Activated CD4-positive, alpha-beta T cell treated with anti-CD3 and anti-CD28 coated beads for 1 hour (primary cell): ENCODE measurements around the gene SLC11A1.

ENCODE experiments used
- DNase-seq: peaks from one replicate; pipeline ENCODE4 v3.0.0-alpha.2; 2020

Gene SLC11A1

DNA sequence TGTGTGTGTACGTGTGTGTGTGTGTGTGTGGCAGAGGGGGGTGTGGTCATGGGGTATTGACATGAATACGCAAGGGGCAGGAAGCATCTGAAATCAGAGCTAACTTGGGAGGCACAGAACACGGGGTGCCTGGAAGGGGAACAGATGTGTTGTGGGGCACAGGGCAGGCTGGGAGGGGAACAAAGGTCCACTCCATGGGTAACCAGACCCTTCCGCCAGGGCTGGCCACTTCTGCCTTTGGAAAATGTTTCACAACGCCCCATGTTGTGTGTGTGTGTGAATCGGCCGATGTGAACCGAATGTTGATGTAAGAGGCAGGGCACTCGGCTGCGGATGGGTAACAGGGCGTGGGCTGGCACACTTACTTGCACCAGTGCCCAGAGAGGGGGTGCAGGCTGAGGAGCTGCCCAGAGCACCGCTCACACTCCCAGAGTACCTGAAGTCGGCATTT is at the start of gene SLC11A1:
Gene SLC11A1, plus strand, starts transcription at position 358 of the 451 bp plus-strand sequence. CDS start 96 bp downstream, outside the sequence.
- no peak for DNase-seq

- no peak for DNase-seq
These were observed 49.8 kb upstream of the SLC11A1 start for GRCh38 chr2:218332288-218332687.

DNA sequence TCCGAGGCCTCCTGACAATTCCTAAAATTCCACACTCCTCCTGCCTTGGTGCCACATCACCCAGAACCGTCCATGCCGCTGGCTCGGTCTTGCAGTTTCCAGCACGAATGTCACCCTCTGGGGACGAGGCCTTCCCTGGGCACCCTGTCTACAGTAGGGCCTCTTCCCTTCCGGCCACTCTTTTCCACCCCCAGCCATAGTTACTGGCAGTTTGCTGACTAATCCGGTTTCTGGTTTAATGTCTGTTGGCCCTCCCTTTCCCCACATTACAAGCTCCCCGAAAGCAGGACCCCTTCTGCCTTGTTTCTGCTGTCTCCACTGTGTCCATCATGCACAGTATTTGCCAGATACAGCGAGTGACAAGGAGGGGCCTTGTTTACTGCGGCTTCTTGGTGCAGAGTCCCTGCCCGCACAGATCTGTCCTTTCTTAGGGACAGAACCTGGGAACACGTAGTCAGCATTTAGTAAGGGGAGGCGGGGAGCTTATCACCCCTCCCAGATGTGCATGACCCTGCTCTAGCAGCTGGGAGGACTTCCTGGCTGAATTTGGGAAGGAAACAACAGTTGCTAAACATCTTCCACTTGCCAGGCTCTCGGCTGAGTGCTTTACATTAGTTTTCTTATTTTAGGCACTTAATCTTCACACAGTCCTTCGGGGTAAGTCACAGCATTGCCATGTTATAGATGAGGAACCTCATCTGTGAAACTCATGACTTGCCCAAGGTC is 49.0 kb upstream of the SLC11A1 start:
- DNase-seq: no peak

GRCh38 chr2:218334531-218334930 is 47.5 kb upstream of the SLC11A1 start:
- no peak for DNase-seq

DNA sequence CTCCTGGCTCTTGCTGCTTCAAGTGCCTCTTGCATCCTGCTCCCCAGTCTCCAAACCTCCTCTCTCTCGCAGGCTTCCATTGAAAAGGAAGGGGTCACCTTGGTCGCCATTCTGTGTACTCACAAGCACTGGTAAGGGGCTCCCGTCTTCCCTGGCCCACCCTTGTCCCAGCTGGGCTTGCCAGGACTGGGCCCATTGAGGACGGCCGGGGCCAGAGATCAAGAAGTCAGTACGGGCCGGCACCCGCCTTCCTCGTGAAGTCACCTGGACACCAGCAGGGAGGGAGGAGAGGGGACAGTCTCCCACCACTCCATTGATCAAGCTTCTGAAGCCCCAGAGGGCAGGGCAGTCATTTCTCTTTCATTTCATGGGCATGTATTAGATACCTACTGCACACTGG is 41.4 kb upstream of the SLC11A1 start:
- DNase-seq: no peak

- no peak for DNase-seq
These were observed 40.7 kb upstream of the SLC11A1 start for GRCh38 chr2:218341381-218341780.

- no peak for DNase-seq
These were observed 39.2 kb upstream of the SLC11A1 start for GRCh38 chr2:218342837-218343236.

DNA sequence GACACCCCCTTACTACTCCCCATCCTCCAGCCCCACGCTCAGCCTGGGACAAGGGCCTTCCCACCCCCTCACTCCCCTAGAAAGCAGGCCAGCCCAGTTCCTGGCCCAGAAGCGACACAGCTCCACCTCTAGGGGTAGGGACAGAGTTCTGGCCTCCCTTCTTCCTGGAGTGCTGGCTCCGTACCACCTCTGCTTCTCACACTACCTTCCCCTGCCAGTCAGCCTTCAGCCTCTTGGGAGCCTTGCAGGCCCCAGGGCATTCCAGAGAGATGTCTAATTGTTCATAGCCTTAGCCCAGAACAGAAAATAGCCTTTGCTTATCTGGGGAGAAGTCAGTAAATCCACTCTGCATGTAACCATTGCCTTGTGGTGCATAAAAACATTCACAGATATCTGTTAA is 38.5 kb upstream of the SLC11A1 start:
- DNase-seq: no peak

- no peak for DNase-seq
These were observed 37.9 kb upstream of the SLC11A1 start for GRCh38 chr2:218344090-218344754.

GRCh38 chr2:218344755-218345417 is 37.2 kb upstream of the SLC11A1 start:
- no peak for DNase-seq

- DNase-seq: no peak
These were observed 36.4 kb upstream of the SLC11A1 start for GRCh38 chr2:218345491-218346236.

- no peak for DNase-seq
These were observed 34.9 kb upstream of the SLC11A1 start for GRCh38 chr2:218347172-218347571.

- no peak for DNase-seq
These were observed 28.0 kb upstream of the SLC11A1 start for GRCh38 chr2:218354045-218354444.

- DNase-seq: no peak
These were observed 27.1 kb upstream of the SLC11A1 start for GRCh38 chr2:218354850-218355443.

GRCh38 chr2:218357236-218358177 is 24.6 kb upstream of the SLC11A1 start:
- no peak for DNase-seq

DNA sequence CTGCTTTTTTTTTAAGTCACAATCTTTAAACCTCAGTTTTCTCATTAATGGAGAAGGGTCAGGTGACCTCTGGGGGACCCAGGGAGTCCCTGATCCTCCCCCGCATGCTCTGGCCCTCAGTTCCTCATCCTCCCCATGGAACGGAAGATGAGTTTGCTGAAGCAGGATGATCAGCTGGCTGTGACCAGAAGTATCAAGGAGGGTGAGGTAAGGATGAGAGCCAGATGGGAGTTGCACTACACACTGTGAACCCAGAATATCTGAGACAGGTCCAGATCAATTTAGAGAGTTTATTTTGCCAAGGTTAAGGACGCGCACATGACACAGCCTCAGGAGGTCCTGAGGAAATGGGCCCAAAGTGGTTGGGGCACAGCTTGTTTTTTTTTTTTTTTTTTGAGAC is 21.6 kb upstream of the SLC11A1 start:
- DNase-seq: no peak

GRCh38 chr2:218362606-218363005 is 19.5 kb upstream of the SLC11A1 start:
- no peak for DNase-seq

DNA sequence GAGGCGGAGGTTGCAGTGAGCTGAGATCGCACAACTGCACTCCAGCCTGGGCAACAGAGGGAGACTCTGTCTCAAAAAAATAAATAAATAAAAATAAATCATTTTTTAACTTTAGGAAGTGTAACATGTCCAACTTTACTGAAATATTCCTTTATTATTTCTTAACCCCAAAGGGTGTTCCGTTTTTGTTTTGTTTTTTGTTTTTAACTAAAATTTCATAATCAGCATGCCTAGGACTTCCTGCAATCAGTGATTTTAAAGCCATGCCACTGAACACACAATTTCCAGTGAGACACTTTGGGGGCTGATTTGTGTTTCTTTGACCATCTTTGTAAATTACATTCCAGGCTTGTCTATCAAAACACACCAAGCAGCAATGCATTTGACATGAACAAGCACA is 18.3 kb upstream of the SLC11A1 start:
- DNase-seq: no peak

DNA sequence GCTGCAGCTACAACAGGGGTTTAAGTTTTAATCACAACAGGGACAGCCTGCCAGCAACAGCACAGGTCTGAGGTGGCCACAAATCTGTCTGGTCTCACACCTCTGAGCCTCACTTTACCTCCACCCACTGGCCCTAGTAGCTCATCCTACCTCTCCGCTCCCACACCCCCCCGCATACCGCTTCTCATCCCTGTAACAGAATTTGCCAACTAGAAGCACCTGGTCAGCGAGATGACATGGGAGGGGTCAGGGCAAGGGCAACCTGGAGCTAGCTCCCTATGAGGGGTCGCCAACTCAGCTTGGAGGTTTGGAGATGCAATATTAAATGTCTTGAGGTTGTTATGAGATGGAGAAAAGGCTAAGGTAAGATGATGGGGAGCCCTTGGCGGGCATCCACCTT is 17.9 kb upstream of the SLC11A1 start:
- DNase-seq: no peak

- no peak for DNase-seq
These were observed 15.3 kb upstream of the SLC11A1 start for GRCh38 chr2:218366621-218367414.
